ENCODE results near the gene PLAGL2.

- TF ChIP-seq CTCF (IDR thresholded peaks at IDR 0.05; ENCODE audit: poor library complexity) (no peak), EZH2phosphoT487 (IDR thresholded peaks at IDR 0.05; ENCODE audit: low read depth, severe bottlenecking, unreplicated experiment) (no peak)
These were observed 57.2 kb downstream of the PLAGL2 start for GRCh38 chr20:32150291-32150848.
